GM12874 (cell line): ENCODE data around the gene SH3TC1.
A peak's percentile ranks its signal among the peaks of the same experiment; 100 is the strongest.

Experiments used
- CTCF ChIP-seq: IDR thresholded peaks from 2 replicates; pipeline ENCODE4 v1.5.1; 2011; ENCODE audit warnings: low read depth, mild to moderate bottlenecking, control low read depth, low read length, moderate library complexity; ENCODE audit not compliant: insufficient read depth

SH3TC1 gene

DNA sequence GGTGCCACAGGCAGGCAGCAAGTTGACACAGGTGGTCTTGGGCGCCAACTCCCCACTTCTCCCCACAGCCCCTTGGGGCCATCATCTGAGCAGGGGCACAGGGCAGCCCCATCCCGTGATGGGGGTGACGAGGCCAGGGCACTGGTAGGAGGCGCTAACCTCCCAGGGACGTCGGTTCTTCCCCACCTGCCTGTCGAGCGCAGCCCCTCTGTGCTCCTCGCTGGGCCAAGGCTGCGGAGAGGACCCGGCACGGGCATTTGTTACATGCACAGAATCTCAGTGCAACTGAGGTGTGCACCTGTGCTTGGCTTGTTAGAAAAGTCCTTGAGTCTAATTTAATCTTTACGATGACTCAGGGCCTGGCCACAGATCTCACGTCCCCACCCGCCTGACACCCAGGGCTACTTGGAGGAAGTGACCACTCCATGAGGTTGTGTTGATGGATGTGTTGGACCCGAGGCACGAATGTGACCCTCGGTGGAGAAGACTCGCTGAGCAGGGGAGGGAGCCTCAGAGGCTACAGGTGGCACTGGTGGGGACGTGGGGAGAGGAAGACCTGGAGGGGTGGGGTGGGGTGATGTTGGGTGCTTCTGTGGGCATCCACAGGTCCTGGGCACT lies 3.1 kb upstream of the SH3TC1 start:
- no peak for TF ChIP-seq CTCF

DNA sequence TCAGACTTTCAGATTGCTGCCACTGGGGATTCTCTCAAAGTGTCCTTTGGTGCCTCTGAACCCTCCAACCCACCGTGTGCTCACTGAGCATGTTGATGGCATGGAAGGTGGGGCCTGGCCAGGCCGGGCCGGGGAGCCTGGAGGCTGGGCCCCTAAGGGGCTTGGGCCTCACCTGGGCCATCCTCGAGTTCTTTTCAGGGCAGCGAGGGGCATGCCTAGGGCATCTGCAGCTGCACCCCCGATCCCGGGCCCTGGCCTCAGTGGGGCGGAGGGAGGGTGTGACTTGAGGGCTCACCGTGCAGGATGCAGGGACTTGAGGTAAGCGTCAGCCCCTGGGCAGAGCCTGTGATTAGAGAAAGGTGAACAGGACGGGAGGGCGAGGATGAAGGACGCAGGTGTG lies 1.6 kb upstream of the SH3TC1 start:
- no peak for TF ChIP-seq CTCF

DNA sequence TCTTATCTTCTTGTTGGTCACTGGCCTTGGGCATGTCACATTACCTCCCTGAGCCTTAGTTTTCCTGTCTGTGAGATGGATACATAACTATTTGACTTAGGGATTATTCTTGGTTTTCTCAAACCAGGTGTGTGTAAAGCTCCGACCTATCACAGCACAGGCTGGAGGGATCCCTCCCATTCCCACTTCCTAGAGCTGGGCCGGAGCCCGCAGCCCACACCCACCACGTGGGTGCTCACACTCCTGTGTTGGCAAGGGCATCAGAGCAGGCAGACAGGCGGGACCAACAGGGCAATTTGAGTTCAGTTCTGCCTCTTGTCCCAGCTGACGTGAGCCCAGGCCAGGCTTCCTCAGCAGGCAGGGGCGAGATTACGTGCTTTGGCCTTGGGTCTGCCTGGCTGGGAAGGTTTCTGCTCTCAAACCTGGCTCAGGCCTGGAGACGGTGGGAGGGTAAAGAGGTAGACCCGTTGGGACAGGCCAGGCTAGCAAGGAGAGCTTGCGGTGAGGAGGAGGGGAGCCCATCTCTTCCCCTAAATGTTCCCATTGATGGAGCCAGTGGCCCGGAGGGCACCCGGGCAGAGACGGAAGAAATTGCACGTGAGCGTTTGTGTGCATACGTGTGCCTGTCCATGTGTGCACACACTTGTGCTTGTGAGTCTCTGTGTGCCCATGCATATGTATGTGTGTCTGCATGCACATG lies 734 bp upstream of the SH3TC1 start:
- no peak for TF ChIP-seq CTCF

- 0 out of 2 replicates have a peak, but pooled peaks have one; percentile 0 for TF ChIP-seq CTCF
These were observed 658 bp downstream of the SH3TC1 start for GRCh38 chr4:8199594-8200301.

- TF ChIP-seq CTCF: 0 out of 2 replicates have a peak, but pooled peaks have one; percentile 1
These were observed 1.3 kb downstream of the SH3TC1 start for GRCh38 chr4:8200302-8200975.

DNA sequence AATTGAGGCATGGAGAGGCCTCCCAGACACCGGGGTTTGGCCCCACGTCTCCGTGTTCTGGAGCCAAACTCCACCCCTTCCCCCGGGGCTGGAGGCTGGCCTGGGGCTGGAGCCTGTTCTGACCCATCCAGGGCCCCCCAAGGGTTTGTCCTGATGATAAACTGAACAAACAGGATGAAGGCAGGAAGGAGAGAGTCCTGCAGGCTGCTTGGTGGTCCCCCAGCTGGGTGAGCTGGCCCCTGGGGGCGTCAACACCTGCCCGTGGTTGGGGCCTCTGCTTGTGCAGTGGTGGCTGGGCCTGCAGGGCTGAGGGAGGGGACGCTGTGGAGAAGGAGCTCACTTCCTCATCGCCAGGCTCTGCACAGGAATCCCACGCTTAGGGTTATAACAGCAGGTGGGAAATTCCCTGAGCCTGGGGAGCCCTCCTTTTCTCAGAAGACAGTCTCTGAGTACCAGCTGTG lies 2.3 kb downstream of the SH3TC1 start:
- TF ChIP-seq CTCF: no peak
